ENCODE results near the gene ABHD4.

DNA sequence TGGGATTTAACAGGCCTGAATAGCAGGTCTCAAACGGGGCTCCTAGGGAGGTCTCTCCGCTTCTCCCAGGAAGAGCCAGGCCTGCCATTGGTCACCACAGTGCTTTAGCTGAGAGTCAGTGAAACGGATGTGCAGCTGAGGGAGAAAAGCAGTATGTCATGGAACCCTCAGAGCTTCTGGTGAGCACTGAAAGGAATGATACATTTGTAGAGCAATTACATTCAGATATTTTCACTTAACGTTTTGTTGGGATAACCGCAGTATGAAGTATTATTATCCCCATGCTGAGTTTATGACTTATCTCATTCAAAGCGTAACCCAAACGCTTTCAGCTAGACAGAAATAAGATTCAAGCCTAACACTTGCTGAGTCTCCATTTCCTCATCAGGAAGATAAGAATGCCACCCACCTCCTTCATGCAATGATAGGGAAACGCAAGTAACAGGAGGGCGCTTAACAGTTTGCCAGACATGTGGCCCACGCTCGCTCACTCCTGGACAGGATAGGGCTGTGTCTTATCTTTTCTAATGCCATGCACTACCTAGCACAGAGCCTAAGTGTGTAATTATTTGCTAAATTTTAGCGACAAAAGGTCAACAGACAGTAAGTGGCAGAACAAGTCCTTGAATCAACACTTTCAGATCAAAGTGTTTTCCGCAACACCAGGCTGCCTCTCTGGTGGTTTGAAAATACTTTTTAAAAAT, 37.3 kb upstream of the ABHD4 start:
- TF ChIP-seq, protein P1, sequence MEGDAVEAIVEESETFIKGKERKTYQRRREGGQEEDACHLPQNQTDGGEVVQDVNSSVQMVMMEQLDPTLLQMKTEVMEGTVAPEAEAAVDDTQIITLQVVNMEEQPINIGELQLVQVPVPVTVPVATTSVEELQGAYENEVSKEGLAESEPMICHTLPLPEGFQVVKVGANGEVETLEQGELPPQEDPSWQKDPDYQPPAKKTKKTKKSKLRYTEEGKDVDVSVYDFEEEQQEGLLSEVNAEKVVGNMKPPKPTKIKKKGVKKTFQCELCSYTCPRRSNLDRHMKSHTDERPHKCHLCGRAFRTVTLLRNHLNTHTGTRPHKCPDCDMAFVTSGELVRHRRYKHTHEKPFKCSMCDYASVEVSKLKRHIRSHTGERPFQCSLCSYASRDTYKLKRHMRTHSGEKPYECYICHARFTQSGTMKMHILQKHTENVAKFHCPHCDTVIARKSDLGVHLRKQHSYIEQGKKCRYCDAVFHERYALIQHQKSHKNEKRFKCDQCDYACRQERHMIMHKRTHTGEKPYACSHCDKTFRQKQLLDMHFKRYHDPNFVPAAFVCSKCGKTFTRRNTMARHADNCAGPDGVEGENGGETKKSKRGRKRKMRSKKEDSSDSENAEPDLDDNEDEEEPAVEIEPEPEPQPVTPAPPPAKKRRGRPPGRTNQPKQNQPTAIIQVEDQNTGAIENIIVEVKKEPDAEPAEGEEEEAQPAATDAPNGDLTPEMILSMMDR (IDR thresholded peaks at IDR 0.05; ENCODE audit: low read length) = no peak
- TF ChIP-seq EZH2 (optimal IDR thresholded peaks at IDR 0.05; ENCODE audit: low read depth, low read length) (no peak), EZH2phosphoT487 (IDR thresholded peaks at IDR 0.05; ENCODE audit: low read length) (no peak)

Data from MM.1S (cell line).